Measurements from ENCODE around the gene CCDC15. TPM values are rescaled to one million over a fixed set of nuclear protein-coding genes. Genes with fewer than 3 reads are reported as not detected.

CCDC15 gene
- total RNA-seq, 6 experiments from 2014 or later: 1.3 to 3.2 (median 2.5) TPM

GRCh38 chr11:124918950-124919349 lies 35.1 kb upstream of the CCDC15 start, which contains the start of gene HEPN1:
HEPN1 (plus strand) TSS chr11:124919250.
- DNase-seq: no peak
- Mint-ChIP-seq H3K4me3 (no peak within 1 kb of the TSS), H3K4me1 (ENCODE audit: low read depth) (peaks cover 29% of the 10 kb centered on the region), H3K36me3 (ENCODE audit: low read depth) (peaks cover 5% of the 10 kb centered on the region; the same call in 1 of the 2 replicates), H3K9me3 (peaks cover 4% of the 10 kb centered on the region; the same call in 1 of the 2 replicates), H3K27ac (no peak within 1 kb of the TSS), H3K27me3 (ENCODE audit: insufficient read depth) (peaks cover 2% of the 10 kb centered on the region)
- no peak for TF ChIP-seq CTCF (IDR thresholded peaks at IDR 0.05)

GRCh38 chr11:124919898-124920297 lies 34.1 kb upstream of the CCDC15 start:
- peaks cover 5% of the 10 kb centered on the region; the same call in 1 of the 2 replicates for H3K36me3 Mint-ChIP-seq (ENCODE audit: low read depth)
- no peak for TF ChIP-seq CTCF (IDR thresholded peaks at IDR 0.05)
- H3K27me3 Mint-ChIP-seq (ENCODE audit: insufficient read depth): peaks cover 2% of the 10 kb centered on the region
- H3K4me3 Mint-ChIP-seq: no peak overlapping the region
- no peak for DNase-seq
- H3K27ac Mint-ChIP-seq: no peak overlapping the region
- peaks cover 4% of the 10 kb centered on the region; the same call in 1 of the 2 replicates for H3K9me3 Mint-ChIP-seq
- peaks cover 28% of the 10 kb centered on the region for H3K4me1 Mint-ChIP-seq (ENCODE audit: low read depth)

GRCh38 chr11:124920356-124920755 lies 33.6 kb upstream of the CCDC15 start:
- Mint-ChIP-seq H3K27ac (no peak overlapping the region), H3K27me3 (ENCODE audit: insufficient read depth) (peaks cover 2% of the 10 kb centered on the region), H3K9me3 (0 out of 2 replicates have a peak, but pooled peaks cover under 1% of the 10 kb centered on the region), H3K4me3 (no peak overlapping the region), H3K36me3 (ENCODE audit: low read depth) (peaks cover 1% of the 10 kb centered on the region; the same call in 1 of the 2 replicates), H3K4me1 (ENCODE audit: low read depth) (peaks cover 23% of the 10 kb centered on the region)
- DNase-seq: no peak
- no peak for TF ChIP-seq CTCF (IDR thresholded peaks at IDR 0.05)

GRCh38 chr11:124920870-124921609 lies 33.0 kb upstream of the CCDC15 start:
- Mint-ChIP-seq H3K4me1 (ENCODE audit: low read depth) (peaks cover 16% of the 10 kb centered on the region), H3K9me3 (no peaks in the 10 kb centered on the region), H3K4me3 (no peak overlapping the region), H3K27me3 (ENCODE audit: insufficient read depth) (peaks cover 2% of the 10 kb centered on the region), H3K36me3 (ENCODE audit: low read depth) (no peaks in the 10 kb centered on the region), H3K27ac (no peak overlapping the region)
- no peak for TF ChIP-seq CTCF (IDR thresholded peaks at IDR 0.05)
- DNase-seq: no peak

GRCh38 chr11:124922831-124923230 lies 31.2 kb upstream of the CCDC15 start:
- Mint-ChIP-seq H3K27ac (no peak overlapping the region), H3K27me3 (ENCODE audit: insufficient read depth) (peaks cover 2% of the 10 kb centered on the region), H3K4me1 (ENCODE audit: low read depth) (no peaks in the 10 kb centered on the region), H3K9me3 (no peaks in the 10 kb centered on the region), H3K36me3 (ENCODE audit: low read depth) (no peaks in the 10 kb centered on the region), H3K4me3 (no peak overlapping the region)
- no peak for TF ChIP-seq CTCF (IDR thresholded peaks at IDR 0.05)
- DNase-seq: no peak

Data from HFFc6 (cell line).